CD4-positive, alpha-beta T cell (primary cell): Measurements from ENCODE around the gene ELFN2. TPM values are rescaled to one million over a fixed set of nuclear protein-coding genes. Genes with fewer than 3 reads are reported as not detected.

ENCODE experiments used
- ATAC-seq: fragments of 200-7000 bp; cut with Tn5 transposase; one replicate; pipeline ENCODE4 v1.10.0; 2022; ENCODE audit warnings: mild to moderate bottlenecking; ENCODE audit not compliant: poor library complexity
- CTCF ChIA-PET: fragments of 350-600 bp; sonication (Branson Sonifier 250); formaldehyde crosslinking; loops from one replicate; lab custom pipeline; 2021; ENCODE audit warnings: antibody characterized with exemption, inconsistent platforms; lab: Charles Lee
- POLR2A ChIA-PET: fragments of 350-600 bp; sonication (Branson Sonifier 250); formaldehyde crosslinking; loops from one replicate; lab custom pipeline; 2021; ENCODE audit warnings: antibody characterized with exemption, inconsistent platforms; lab: Charles Lee
- DNase-seq, 14 experiments: peaks; one replicate each; pipeline ENCODE4 v3.0.0-alpha.2; 2013 to 2020; ENCODE audit warnings: mixed read lengths in 2 of 14
- H3K27ac ChIP-seq, 2 donors: one replicate each; pipeline versions ENCODE4 v1.5.1 to v1.7.0; 2013; ENCODE audit warnings: low read length in 2 of 2, low read depth in 1 of 2, mild to moderate bottlenecking in 1 of 2
- H3K27me3 ChIP-seq, 2 experiments: 1 replicate in 1 of 2; 2 replicates in 1 of 2; pipeline versions ENCODE4 v1.6.1 to v1.7.0; 2013; ENCODE audit warnings: low read length in 2 of 2, control low read depth in 1 of 2, mild to moderate bottlenecking in 1 of 2, moderate library complexity in 1 of 2; ENCODE audit not compliant: insufficient read depth in 2 of 2, control insufficient read depth in 1 of 2
- H3K36me3 ChIP-seq: one replicate; pipeline ENCODE4 v1.6.1; 2013; ENCODE audit warnings: low read length, control low read depth; ENCODE audit not compliant: insufficient read depth
- H3K4me1 ChIP-seq: one replicate; pipeline ENCODE4 v1.6.1; 2013; ENCODE audit warnings: low read length, control low read depth; ENCODE audit not compliant: insufficient read depth
- H3K4me3 ChIP-seq: one replicate; pipeline ENCODE4 v1.5.1; 2013; ENCODE audit warnings: mild to moderate bottlenecking, low read length, moderate library complexity
- H3K9me3 ChIP-seq, 2 experiments: 1 replicate in 1 of 2; 2 replicates in 1 of 2; pipeline versions ENCODE4 v1.6.1 to v1.7.0; 2013; ENCODE audit warnings: low read length in 2 of 2, mild to moderate bottlenecking in 2 of 2, control low read depth in 1 of 2, moderate library complexity in 1 of 2; ENCODE audit not compliant: control insufficient read depth in 1 of 2, insufficient read depth in 1 of 2
- H3K27ac Mint-ChIP-seq: one replicate; pipeline ENCODE4 v1.8.0; 2020; ENCODE audit warnings: mixed read lengths
- H3K27me3 Mint-ChIP-seq: one replicate; pipeline ENCODE4 v1.8.0; 2021; ENCODE audit warnings: mixed read lengths
- H3K36me3 Mint-ChIP-seq: one replicate; pipeline ENCODE4 v1.8.0; 2021; ENCODE audit warnings: low read depth, mixed read lengths
- H3K4me1 Mint-ChIP-seq: one replicate; pipeline ENCODE4 v1.8.0; 2021; ENCODE audit warnings: low read depth, mixed read lengths
- H3K4me3 Mint-ChIP-seq: one replicate; pipeline ENCODE4 v1.8.0; 2020; ENCODE audit warnings: mild to moderate bottlenecking, mixed read lengths
- H3K9me3 Mint-ChIP-seq: one replicate; pipeline ENCODE4 v1.8.0; 2020; ENCODE audit warnings: mixed read lengths
- CTCF ChIP-seq: fragments of 200-600 bp; IDR thresholded peaks from one replicate; pipeline ENCODE4 v1.8.0; 2022; ENCODE audit warnings: antibody characterized with exemption, mild to moderate bottlenecking
- intact Hi-C, 2 experiments: fragments of 100-400 bp; cut with DNase I in 1 of 2; cut with micrococcal nuclease in 1 of 2; formaldehyde crosslinking; loops; one replicate each; pipeline versions ENCODE4 v1.15.1 to v1.9.0; 2023 to 2025; cut with DNase I, micrococcal nuclease
- total RNA-seq, 174 experiments: library from RNA in 2 of 174; stranded (reverse) in 2 of 174; gene quantifications; one replicate each; pipeline ENCODE4 v1.2.3 and lab custom pipeline; 2021 to 2026

ELFN2 gene
- total RNA-seq, 2 experiments from 2014 or later = 0.05 to 0.20 TPM

- H3K4me1 Mint-ChIP-seq = no peaks in the 10 kb centered on the region
- ChIA-PET POLR2A (no interaction called here), CTCF (no interaction called here)
- no peak for TF ChIP-seq CTCF
- Histone ChIP-seq H3K27ac (no peak overlapping the region), H3K36me3 (no peaks in the 10 kb centered on the region), H3K27me3 (no peaks in the 10 kb centered on the region), H3K4me3 (no peak overlapping the region), H3K9me3 (no peaks in the 10 kb centered on the region), H3K4me1 (no peaks in the 10 kb centered on the region)
- no peak for ATAC-seq
- no peak overlapping the region for H3K27ac Mint-ChIP-seq
- no peaks in the 10 kb centered on the region for H3K9me3 Mint-ChIP-seq
- DNase-seq = no peak
- no peaks in the 10 kb centered on the region for H3K27me3 Mint-ChIP-seq
- no peaks in the 10 kb centered on the region for H3K36me3 Mint-ChIP-seq
- intact Hi-C loops = no loop called here
- no peak overlapping the region for H3K4me3 Mint-ChIP-seq
Measured at GRCh38 chr22:37349043-37349814, 78.0 kb downstream of the ELFN2 start.

GRCh38 chr22:37346505-37346895 lies 80.8 kb downstream of the ELFN2 start:
- Mint-ChIP-seq H3K9me3 (no peaks in the 10 kb centered on the region), H3K36me3 (no peaks in the 10 kb centered on the region), H3K4me3 (no peak overlapping the region), H3K27me3 (no peaks in the 10 kb centered on the region), H3K27ac (no peak overlapping the region), H3K4me1 (no peaks in the 10 kb centered on the region)
- Histone ChIP-seq H3K27me3 (no peaks in the 10 kb centered on the region), H3K4me1 (peaks cover 4% of the 10 kb centered on the region), H3K36me3 (no peaks in the 10 kb centered on the region), H3K27ac (no peak overlapping the region), H3K4me3 (no peak overlapping the region), H3K9me3 (no peaks in the 10 kb centered on the region)
- DNase-seq = no peak
- POLR2A ChIA-PET = no interaction called here
- no peak for ATAC-seq
- no peak for TF ChIP-seq CTCF
- CTCF ChIA-PET = no interaction called here
- intact Hi-C loops = no loop called here

- Histone ChIP-seq H3K9me3 (no peaks in the 10 kb centered on the region), H3K27ac (no peak overlapping the region), H3K4me1 (peaks cover 4% of the 10 kb centered on the region), H3K36me3 (no peaks in the 10 kb centered on the region), H3K27me3 (no peaks in the 10 kb centered on the region), H3K4me3 (no peak overlapping the region)
- Mint-ChIP-seq H3K27me3 (no peaks in the 10 kb centered on the region), H3K27ac (no peak overlapping the region), H3K4me1 (no peaks in the 10 kb centered on the region), H3K4me3 (no peak overlapping the region), H3K9me3 (no peaks in the 10 kb centered on the region), H3K36me3 (no peaks in the 10 kb centered on the region)
- TF ChIP-seq CTCF = no peak
- DNase-seq (no peak), ATAC-seq (no peak)
- intact Hi-C loops = no loop called here
- CTCF ChIA-PET = no interaction called here
- POLR2A ChIA-PET = no interaction called here
Measured at GRCh38 chr22:37345863-37346504, 81.3 kb downstream of the ELFN2 start.
